GM21526 (cell line): ENCODE measurements around the gene STAP1.
"Not testable (repeated sequence)": the region's sequence is repeated elsewhere in the genome, so short reads cannot be mapped to it uniquely, and the experiment has no call there.

Experiments used
- ATAC-seq: cut with Tn5 transposase; IDR thresholded peaks from one replicate; pipeline ENCODE4 v1.9.1; 2021; ENCODE audit warnings: moderate library complexity; ENCODE audit not compliant: unreplicated experiment, low FRiP score

The STAP1 gene, protein sequence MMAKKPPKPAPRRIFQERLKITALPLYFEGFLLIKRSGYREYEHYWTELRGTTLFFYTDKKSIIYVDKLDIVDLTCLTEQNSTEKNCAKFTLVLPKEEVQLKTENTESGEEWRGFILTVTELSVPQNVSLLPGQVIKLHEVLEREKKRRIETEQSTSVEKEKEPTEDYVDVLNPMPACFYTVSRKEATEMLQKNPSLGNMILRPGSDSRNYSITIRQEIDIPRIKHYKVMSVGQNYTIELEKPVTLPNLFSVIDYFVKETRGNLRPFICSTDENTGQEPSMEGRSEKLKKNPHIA

DNA sequence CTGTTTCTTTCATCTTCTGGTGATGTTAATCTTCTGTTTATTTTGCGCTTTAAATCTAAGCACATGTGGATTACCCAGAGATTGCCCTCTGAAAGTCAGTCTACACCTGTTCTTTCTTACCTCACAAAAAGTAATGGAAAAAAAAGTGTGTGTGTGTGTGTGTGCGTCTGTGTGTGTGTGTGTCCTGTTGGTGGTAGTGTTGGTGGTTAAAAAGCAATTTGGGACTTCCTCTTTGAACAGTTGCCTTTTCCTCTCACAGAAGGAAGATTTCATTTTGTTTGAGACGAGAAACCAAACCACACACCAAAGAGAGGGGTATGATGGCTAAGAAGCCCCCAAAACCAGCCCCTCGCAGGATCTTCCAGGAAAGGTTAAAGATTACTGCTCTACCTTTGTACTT, at the start of gene STAP1:
STAP1 (plus strand) TSS at position 235 of the 400 bp plus-strand sequence; CDS start at position 318, 83 bp downstream.
- ATAC-seq: peak; percentile 53

- ATAC-seq: no peak
Observed at GRCh38 chr4:67512501-67512900, 46.0 kb upstream of the STAP1 start.

DNA sequence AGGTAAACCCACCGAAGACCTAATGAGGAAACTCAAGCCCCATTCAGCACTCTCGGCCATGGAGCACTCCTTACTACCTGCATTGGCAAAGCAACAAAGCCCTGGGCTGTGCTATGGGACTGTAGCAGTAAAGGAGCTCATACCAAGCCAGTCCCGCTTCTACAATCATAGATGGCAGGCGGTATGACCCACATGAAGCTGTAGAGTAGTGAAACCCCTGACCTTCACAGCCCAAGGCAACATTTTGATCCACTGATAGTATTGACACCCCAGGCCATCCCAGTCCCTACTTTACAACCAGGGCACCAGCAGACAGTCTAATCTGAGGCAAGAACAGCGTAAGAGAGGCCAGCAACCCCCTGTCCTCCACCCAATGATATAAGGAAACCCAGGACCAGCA, 38.4 kb upstream of the STAP1 start:
- no peak for ATAC-seq

DNA sequence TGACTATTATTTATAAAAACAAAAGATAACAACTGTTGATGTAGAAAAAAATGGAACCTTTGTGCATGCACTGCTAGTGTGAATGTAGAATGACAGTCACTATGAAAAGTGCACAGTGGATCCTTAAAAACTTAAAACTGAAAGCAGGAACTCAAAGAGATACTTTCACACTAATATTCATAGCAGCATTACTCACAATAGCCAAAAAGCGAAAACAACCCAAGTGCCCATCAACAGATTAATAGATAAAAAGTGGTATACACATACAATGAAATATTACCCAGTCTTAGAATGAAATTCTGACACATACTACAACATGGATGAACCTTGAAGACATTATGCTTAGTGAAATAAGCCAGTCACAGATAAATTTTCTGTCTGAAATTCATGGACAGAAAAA, 37.0 kb upstream of the STAP1 start:
- no peak for ATAC-seq

GRCh38 chr4:67522230-67522629, 36.3 kb upstream of the STAP1 start:
- ATAC-seq: no peak

DNA sequence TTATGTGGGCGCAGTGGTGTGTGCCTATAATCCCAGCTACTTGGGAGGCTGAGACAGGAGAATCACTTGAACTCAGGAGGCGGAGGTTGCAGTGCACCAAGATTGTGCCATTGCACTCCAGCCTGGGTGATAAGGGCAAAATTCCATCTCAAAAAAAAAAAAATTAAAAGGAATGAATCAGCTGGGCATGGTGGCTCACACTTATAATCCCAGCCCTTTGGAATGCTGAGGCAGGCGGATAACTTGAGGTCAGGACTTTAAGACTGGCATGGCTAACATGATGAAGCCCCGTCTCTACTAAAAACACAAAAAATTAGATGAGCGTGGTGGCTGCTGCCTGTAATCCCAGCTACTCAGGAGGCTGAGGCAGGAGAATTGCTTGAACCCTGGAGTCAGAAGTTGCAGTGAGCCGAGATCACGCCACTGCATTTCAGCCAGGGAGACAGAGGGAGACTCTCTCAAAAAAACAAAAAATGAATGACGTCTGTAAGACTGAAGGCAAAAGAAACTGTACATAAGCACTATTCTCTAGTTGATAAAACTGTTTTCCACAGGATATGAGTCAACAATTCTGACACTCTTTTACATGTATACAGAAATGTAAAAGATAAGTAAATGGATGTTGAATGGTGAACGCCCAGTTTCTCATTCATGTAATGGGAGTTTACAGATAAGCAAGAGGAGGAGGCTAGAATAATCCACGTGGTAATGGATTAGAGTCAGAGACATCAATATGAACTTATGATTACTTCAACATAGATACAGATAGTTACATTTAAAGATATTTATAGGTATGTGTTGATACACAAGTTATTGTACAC, 35.5 kb upstream of the STAP1 start:
- no peak for ATAC-seq

DNA sequence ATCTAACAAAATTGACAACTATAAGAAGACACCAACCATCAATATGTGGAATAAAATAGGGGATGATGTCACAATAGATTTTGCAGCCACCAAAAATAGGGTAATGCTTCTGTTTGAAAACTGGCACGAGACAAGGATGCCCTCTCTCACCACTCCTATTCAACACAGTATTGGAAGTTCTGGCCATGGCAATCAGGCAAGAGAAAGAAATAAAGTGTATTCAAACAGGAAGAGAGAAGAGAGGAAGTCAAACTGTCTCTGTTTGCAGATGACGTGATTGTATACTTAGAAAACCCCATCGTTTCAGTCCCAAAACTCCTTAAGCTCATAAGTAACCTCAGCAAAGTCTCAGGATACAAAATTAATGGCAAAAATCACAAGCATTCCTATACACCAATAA, 34.4 kb upstream of the STAP1 start:
- not testable (repeated sequence) for ATAC-seq

DNA sequence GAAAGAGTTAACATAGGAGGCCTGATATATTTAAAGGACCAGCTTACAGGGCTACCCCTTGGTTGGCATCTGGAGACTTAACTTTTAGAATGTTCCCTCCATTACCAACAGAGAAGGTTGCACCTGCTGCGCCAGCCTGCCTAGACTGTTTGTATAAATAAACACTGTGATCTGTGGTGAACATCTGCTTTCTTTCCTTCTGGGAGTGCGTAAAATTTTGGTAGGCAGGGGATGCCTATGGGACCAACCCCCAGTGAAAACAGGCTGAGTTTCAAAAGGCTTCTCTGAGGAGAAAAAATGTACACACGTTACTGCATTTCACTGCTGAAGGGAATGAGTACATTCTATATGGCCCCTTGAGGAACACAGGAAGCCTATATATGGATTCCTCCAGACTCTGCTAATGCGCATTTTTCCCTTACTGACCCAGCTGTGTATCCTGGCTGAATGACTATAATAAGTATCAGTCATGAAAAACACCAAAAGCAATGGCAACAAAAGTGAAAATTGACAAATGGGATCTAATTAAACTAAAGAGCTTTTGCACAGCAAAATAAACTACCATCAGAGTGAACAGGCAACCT, 27.1 kb upstream of the STAP1 start:
- no peak for ATAC-seq

DNA sequence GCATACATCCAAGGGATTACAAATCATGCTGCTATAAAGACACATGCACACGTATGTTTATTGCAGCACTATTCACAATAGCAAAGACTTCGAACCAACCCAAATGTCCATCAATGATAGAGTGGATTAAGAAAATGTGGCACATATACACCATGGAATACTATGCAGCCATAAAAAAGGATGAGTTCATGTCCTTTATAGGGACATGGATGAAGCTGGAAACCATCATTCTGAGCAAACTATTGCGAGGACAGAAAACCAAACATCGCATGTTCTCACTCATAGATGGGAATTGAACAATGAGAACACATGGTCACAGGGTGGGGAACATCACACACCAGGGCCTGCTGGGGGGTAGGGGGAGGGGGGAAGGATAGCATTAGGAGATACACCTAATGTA, 26.1 kb upstream of the STAP1 start:
- not testable (repeated sequence) for ATAC-seq

DNA sequence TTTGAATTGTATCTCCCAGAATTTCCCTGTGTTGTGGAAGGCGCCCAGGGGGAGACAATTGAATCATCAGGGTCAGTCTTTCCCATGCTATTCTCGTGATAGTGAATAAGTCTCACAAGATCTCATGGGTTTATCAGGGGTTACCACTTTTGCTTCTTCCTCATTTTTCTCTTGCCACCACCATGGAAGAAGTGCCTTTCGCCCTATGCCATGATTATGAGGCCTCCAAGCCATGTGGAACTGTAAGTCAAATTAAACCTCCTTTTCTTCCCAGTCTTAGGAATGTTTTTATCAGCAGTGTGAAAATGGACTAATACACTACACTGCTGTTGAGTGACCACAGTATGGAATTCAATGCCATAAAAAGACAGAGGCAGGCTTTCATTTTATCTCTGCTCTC, 25.4 kb upstream of the STAP1 start:
- ATAC-seq: no peak

GRCh38 chr4:67535280-67535840, 23.2 kb upstream of the STAP1 start:
- no peak for ATAC-seq

- ATAC-seq: no peak
Observed at GRCh38 chr4:67539830-67540229, 18.7 kb upstream of the STAP1 start.

DNA sequence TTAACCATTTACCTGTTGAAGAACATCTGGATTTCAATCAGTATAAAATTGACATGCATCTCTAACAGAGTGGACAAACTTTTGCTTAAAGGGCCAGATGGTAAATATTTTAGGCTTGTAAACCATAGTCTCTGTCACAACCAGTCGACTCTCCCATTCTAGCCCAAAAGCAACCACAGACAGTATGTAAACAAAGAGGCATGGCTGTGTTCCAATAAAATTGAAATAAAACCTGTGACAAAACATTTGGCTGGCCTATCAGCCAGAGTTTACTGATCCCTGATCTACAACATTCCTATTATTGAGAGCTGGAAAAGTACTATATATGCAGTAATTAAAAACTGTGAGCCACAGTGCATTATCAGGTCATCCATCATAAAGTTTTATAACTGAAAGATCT, 16.5 kb upstream of the STAP1 start:
- no peak for ATAC-seq

DNA sequence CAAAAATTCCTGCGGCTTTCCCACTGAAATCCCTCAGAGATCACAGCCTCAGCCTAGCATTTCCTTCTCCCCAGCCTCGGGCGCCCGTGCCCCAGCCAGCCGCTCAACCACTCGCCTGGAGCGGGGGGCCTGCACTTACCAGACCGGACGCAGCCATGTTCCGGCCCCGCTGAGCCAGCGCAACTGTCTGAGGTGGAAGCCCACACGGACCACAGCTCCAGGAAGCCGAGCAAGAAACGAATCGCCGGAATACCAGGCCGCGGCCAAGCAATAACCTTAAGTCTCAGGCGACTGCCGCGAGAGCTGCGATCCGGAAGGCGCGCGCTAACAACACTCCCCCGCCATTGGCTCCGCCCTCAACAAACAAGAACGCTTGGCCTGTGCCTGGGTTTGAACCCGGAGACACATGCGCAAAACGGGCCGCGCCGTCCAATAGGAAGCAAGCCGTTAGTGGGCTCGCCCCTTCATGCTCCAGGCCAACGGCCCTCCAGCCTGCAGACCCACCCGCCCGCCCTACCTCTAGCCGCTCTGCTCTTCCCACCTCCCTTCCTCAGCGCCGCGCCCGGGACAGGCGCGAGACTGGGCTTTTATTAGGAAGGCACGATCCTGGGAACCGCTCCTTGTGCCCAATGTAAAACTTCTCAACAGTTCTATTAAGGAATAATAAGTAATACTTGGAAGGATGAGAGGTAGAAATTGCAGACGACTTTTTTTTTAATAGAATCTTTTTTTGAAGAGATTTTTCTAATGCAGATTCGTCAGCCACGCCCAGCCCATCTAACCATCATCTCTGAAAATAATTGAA, 13.1 kb upstream of the STAP1 start, which contains the start of gene CENPC:
CENPC (minus strand) TSS at position 305 of the 805 bp plus-strand sequence; CDS start at position 157, 148 bp downstream.
- peak; percentile 96 for ATAC-seq

GRCh38 chr4:67546004-67546356, 12.5 kb upstream of the STAP1 start:
- ATAC-seq: no peak

GRCh38 chr4:67546971-67547370, 11.6 kb upstream of the STAP1 start:
- no peak for ATAC-seq

- peak; percentile 31 for ATAC-seq
Observed at GRCh38 chr4:67549123-67549522, 9.4 kb upstream of the STAP1 start.

DNA sequence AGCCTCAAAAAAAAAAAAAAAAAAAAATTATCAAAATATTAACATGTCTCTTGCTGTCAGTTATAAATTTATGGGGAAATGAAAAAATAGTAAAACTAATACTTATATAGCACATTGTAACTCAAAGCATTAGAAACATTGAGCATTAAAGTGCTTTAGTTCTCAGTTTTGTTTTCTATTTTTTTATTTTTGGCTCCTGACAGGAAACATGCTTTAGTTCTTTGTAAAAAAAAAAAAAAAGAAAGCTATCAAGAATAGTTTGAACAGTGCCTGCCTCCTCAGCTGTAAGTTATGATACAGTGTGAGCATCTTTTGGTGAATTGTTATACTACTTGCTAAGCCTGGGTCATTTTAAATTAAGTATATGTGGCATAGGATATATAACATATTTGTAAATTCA, 8.1 kb upstream of the STAP1 start:
- ATAC-seq: peak; percentile 39

GRCh38 chr4:67550857-67551256, 7.7 kb upstream of the STAP1 start:
- peak; percentile 38 for ATAC-seq

DNA sequence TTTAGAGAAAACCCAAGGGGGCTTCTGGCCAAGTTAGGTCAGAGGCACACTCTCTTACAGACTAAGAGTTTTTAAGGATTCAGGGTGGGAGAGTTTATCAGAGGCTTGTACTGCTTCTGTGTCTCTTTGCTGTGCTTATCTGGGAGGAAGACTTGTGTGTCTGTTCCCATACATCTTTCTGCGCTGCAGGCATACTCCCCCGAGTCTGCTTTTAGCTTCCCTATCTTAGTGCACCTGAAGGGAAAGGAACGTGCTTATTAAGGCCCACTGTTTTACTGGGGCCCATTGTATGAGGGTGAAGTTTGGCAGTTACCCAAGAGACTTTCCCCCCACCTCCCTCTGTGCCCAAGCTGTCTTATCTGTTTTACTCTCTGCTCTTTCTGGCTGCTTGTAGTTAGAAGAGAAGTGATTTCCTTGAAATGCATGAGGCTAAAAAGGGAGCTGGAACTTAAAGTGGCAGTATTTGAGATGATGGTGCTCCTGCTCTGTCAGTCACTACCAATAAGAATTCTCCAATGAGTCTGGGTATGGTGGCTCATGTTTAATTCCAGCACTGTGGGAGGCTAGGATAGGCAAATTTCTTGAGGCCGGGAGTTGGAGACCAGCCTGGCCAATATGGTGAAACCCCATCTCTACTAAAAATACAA, 6.3 kb upstream of the STAP1 start:
- ATAC-seq: not testable (repeated sequence)
